ENCODE results near the gene CHMP4A.

CHMP4A gene

GRCh38 chr14:24159777-24160498, 53.4 kb downstream of the CHMP4A start:
- DNase-seq (ENCODE audit: low spot score): no peak
- TF ChIP-seq, protein P1, sequence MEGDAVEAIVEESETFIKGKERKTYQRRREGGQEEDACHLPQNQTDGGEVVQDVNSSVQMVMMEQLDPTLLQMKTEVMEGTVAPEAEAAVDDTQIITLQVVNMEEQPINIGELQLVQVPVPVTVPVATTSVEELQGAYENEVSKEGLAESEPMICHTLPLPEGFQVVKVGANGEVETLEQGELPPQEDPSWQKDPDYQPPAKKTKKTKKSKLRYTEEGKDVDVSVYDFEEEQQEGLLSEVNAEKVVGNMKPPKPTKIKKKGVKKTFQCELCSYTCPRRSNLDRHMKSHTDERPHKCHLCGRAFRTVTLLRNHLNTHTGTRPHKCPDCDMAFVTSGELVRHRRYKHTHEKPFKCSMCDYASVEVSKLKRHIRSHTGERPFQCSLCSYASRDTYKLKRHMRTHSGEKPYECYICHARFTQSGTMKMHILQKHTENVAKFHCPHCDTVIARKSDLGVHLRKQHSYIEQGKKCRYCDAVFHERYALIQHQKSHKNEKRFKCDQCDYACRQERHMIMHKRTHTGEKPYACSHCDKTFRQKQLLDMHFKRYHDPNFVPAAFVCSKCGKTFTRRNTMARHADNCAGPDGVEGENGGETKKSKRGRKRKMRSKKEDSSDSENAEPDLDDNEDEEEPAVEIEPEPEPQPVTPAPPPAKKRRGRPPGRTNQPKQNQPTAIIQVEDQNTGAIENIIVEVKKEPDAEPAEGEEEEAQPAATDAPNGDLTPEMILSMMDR (IDR thresholded peaks at IDR 0.05; ENCODE audit: extremely low read depth, missing control alignments): no peak
